MV-4-11 (cell line): ENCODE results near the gene KCTD14.
A peak's percentile ranks its signal among the peaks of the same experiment; 100 is the strongest.
"Not testable (repeated sequence)": the region's sequence is repeated elsewhere in the genome, so short reads cannot be mapped to it uniquely, and the experiment has no call there.

Source experiments
- DNase-seq: peaks from one replicate; lab custom pipeline; 2025; lab: John Stamatoyannopoulos, UW

KCTD14 gene

GRCh38 chr11:78023426-78023825 lies 350 bp upstream of the KCTD14 start:
- DNase-seq, result no peak

GRCh38 chr11:78021611-78022010 lies 1.5 kb downstream of the KCTD14 start:
- no peak for DNase-seq

- DNase-seq, result no peak
Observed at GRCh38 chr11:78020246-78020645, 2.8 kb downstream of the KCTD14 start.

- DNase-seq, result no peak
Observed at GRCh38 chr11:78019808-78020207, 3.3 kb downstream of the KCTD14 start.

- no peak for DNase-seq
Observed at GRCh38 chr11:78015878-78016277, 7.2 kb downstream of the KCTD14 start.

- DNase-seq, result not testable (repeated sequence)
Observed at GRCh38 chr11:78014937-78015520, 8.0 kb downstream of the KCTD14 start.

GRCh38 chr11:78011301-78011700 lies 11.8 kb downstream of the KCTD14 start:
- DNase-seq, result no peak

- DNase-seq, result no peak
Observed at GRCh38 chr11:78010755-78011154, 12.3 kb downstream of the KCTD14 start.

- DNase-seq, result no peak
Observed at GRCh38 chr11:78010304-78010703, 12.8 kb downstream of the KCTD14 start.

- DNase-seq, result no peak
Observed at GRCh38 chr11:78009062-78009461, 14.0 kb downstream of the KCTD14 start.

- DNase-seq, result peak; percentile 41
Observed at GRCh38 chr11:78000193-78000592, 22.9 kb downstream of the KCTD14 start.

GRCh38 chr11:77999446-78000030 lies 23.5 kb downstream of the KCTD14 start:
- no peak for DNase-seq

GRCh38 chr11:77994434-77995362 lies 28.4 kb downstream of the KCTD14 start, which contains the start of gene INTS4:
TSS of gene INTS4 (minus strand) at chr11:77994668. CDS start at chr11:77994643, 25 bp downstream.
- DNase-seq, result peak; percentile 100

- no peak for DNase-seq
Observed at GRCh38 chr11:77993902-77994301, 29.2 kb downstream of the KCTD14 start.

GRCh38 chr11:77990981-77991380 lies 32.1 kb downstream of the KCTD14 start:
- DNase-seq, result no peak

- not testable (repeated sequence) for DNase-seq
Observed at GRCh38 chr11:77986456-77986855, 36.6 kb downstream of the KCTD14 start.

GRCh38 chr11:77981346-77981947 lies 41.6 kb downstream of the KCTD14 start:
- DNase-seq, result no peak

- peak; percentile 42 for DNase-seq
Observed at GRCh38 chr11:77968337-77968736, 54.7 kb downstream of the KCTD14 start.

- no peak for DNase-seq
Observed at GRCh38 chr11:77967753-77968152, 55.3 kb downstream of the KCTD14 start.

GRCh38 chr11:77967121-77967520 lies 56.0 kb downstream of the KCTD14 start:
- DNase-seq, result no peak

- DNase-seq, result no peak
Observed at GRCh38 chr11:77966338-77966737, 56.7 kb downstream of the KCTD14 start.
